AG09309 (cell line): ENCODE data around the gene MED19.

Source experiments
- DNase-seq: peaks from one replicate; pipeline ENCODE4 v3.0.0-alpha.2; 2010; ENCODE audit warnings: low read depth
- H3K4me3 ChIP-seq: 2 replicates; pipeline ENCODE4 v1.5.1; 2011; ENCODE audit warnings: mild to moderate bottlenecking, low read depth, low read length, moderate library complexity; ENCODE audit not compliant: control insufficient read depth
- CTCF ChIP-seq: IDR thresholded peaks from 2 replicates; pipeline ENCODE4 v1.5.1; 2011; ENCODE audit warnings: mild to moderate bottlenecking, low read depth, low read length, inconsistent platforms; ENCODE audit not compliant: insufficient read depth, control insufficient read depth; ENCODE audit errors: missing control alignments

The MED19 gene

GRCh38 chr11:57667117-57667735 is 44.8 kb downstream of the MED19 start:
- no peak for TF ChIP-seq CTCF
- DNase-seq, result peak; percentile 98
- H3K4me3 ChIP-seq, result peak overlapping the region; percentile 94

- DNase-seq, result no peak
- no peak for TF ChIP-seq CTCF
- H3K4me3 ChIP-seq, result no peak overlapping the region
These were observed 48.0 kb downstream of the MED19 start for GRCh38 chr11:57663975-57664374.

GRCh38 chr11:57662893-57663292 is 49.1 kb downstream of the MED19 start:
- H3K4me3 ChIP-seq, result no peak overlapping the region
- no peak for TF ChIP-seq CTCF
- DNase-seq, result no peak

GRCh38 chr11:57659669-57660068 is 52.3 kb downstream of the MED19 start:
- no peak for TF ChIP-seq CTCF
- H3K4me3 ChIP-seq, result no peak overlapping the region
- no peak for DNase-seq

- peak overlapping the region; percentile 83 for H3K4me3 ChIP-seq
- no peak for DNase-seq
- TF ChIP-seq CTCF, result no peak
These were observed 54.0 kb downstream of the MED19 start for GRCh38 chr11:57658023-57658361.

- TF ChIP-seq CTCF, result no peak
- peak; percentile 92 for DNase-seq
These were observed 54.6 kb downstream of the MED19 start, which contains the start of gene CLP1 for GRCh38 chr11:57657194-57658022. Gene CLP1 (plus strand): TSS chr11:57657762. CDS start chr11:57659477, 1,715 bp downstream.

More at GRCh38 chr11:57657194-57658022, 54.6 kb downstream of the MED19 start, which contains the start of gene CLP1:
- peak within 1 kb of the TSS; percentile 83 for H3K4me3 ChIP-seq
